ENCODE measurements around the gene NKG7. TPM values are rescaled to one million over a fixed set of nuclear protein-coding genes. Genes with fewer than 3 reads are reported as not detected.
"Not testable (repeated sequence)": the region's sequence is repeated elsewhere in the genome, so short reads cannot be mapped to it uniquely, and the experiment has no call there.

Gene NKG7
- total RNA-seq, 1 experiment from 2014 or later: not detected

GRCh38 chr19:51407511-51408131 is 35.2 kb upstream of the NKG7 start:
- DNase-seq (peak; percentile 63), ATAC-seq (peak; percentile 68; the same call in 1 of the 2 replicates)
- BruUV-seq (replicated peaks): no TSS peak
- no peaks in the 10 kb centered on the region for H3K36me3 ChIP-seq (ENCODE audit: low read depth, low read length)
- CTCF ChIA-PET: interaction anchor here (0.6 to 0.9 kb wide), 2 partner anchors 14 to 68 kb away, joined by 3 to 6 read pairs; no protein-coding TSS in a partner anchor
- no peaks in the 10 kb centered on the region for H3K79me2 ChIP-seq (ENCODE audit: low read length)
- H3K27me3 ChIP-seq (ENCODE audit: low read length): no peaks in the 10 kb centered on the region
- H3K9me3 ChIP-seq (ENCODE audit: low read length): no peaks in the 10 kb centered on the region
- peaks cover 13% of the 10 kb centered on the region for H3K4me1 ChIP-seq (ENCODE audit: insufficient read depth, low read length)
- POLR2A ChIA-PET (ENCODE audit: unreplicated experiment): interaction anchor here (0.6 kb wide), 1 partner anchor 321 kb away, joined by 4 read pairs; no protein-coding TSS in a partner anchor
- no peak overlapping the region for H2AFZ ChIP-seq (ENCODE audit: low read length)
- no peak overlapping the region for H3K4me2 ChIP-seq (ENCODE audit: low read length)
- no peaks in the 10 kb centered on the region for H4K20me1 ChIP-seq (ENCODE audit: low read length)
- TF ChIP-seq EZH2phosphoT487 (IDR thresholded peaks at IDR 0.05; ENCODE audit: borderline replicate concordance, low read length) (no peak), CTCF (conservative IDR thresholded peaks at IDR 0.05; ENCODE audit: low read depth, low read length) (peak; percentile 58)
- H3F3A ChIP-seq (ENCODE audit: low read length, unreplicated experiment): no peaks in the 10 kb centered on the region
- no peak overlapping the region for H3K9ac ChIP-seq (ENCODE audit: low read length)
- H3K27ac ChIP-seq (ENCODE audit: low read length): no peak overlapping the region
- H3K4me3 ChIP-seq (ENCODE audit: low read length): no peak overlapping the region
- no peaks in the 10 kb centered on the region for H3K9me2 ChIP-seq (replicated peaks; ENCODE audit: low read length)
- intact Hi-C loops (cut with micrococcal nuclease): loop anchor here (1.0 kb wide), 1 partner anchor 68 kb away; no protein-coding TSS in a partner anchor

GRCh38 chr19:51402117-51402516 is 29.7 kb upstream of the NKG7 start:
- BruUV-seq (replicated peaks): no TSS peak
- H3K9ac ChIP-seq (ENCODE audit: low read length): no peak overlapping the region
- 0 out of 2 replicates have a peak, but pooled peaks cover 4% of the 10 kb centered on the region for H3K36me3 ChIP-seq (ENCODE audit: low read depth, low read length)
- no peak for TF ChIP-seq EZH2phosphoT487 (IDR thresholded peaks at IDR 0.05; ENCODE audit: borderline replicate concordance, low read length)
- TF ChIP-seq CTCF (conservative IDR thresholded peaks at IDR 0.05; ENCODE audit: low read depth, low read length): no peak
- TF ChIP-seq EZH2 (IDR thresholded peaks at IDR 0.05; ENCODE audit: low read length, unreplicated experiment): no peak
- no peak overlapping the region for H3K4me3 ChIP-seq (ENCODE audit: low read length)
- no peak overlapping the region for H3K4me2 ChIP-seq (ENCODE audit: low read length)
- H3K9me2 ChIP-seq (replicated peaks; ENCODE audit: low read length): no peaks in the 10 kb centered on the region
- no peaks in the 10 kb centered on the region for H3K27me3 ChIP-seq (ENCODE audit: low read length)
- H4K20me1 ChIP-seq (ENCODE audit: low read length): no peaks in the 10 kb centered on the region
- intact Hi-C loops (cut with micrococcal nuclease): no loop called here
- no peaks in the 10 kb centered on the region for H3K4me1 ChIP-seq (ENCODE audit: insufficient read depth, low read length)
- H3K9me3 ChIP-seq (ENCODE audit: low read length): peaks cover 6% of the 10 kb centered on the region; the same call in 1 of the 2 replicates
- no peaks in the 10 kb centered on the region for H3F3A ChIP-seq (ENCODE audit: low read length, unreplicated experiment)
- H2AFZ ChIP-seq (ENCODE audit: low read length): no peak overlapping the region
- ChIA-PET CTCF (no interaction called here), POLR2A (ENCODE audit: unreplicated experiment) (no interaction called here)
- no peak overlapping the region for H3K27ac ChIP-seq (ENCODE audit: low read length)
- DNase-seq (no peak), ATAC-seq (no peak)
- no peaks in the 10 kb centered on the region for H3K79me2 ChIP-seq (ENCODE audit: low read length)

GRCh38 chr19:51399936-51400335 is 27.5 kb upstream of the NKG7 start:
- H3K9ac ChIP-seq (ENCODE audit: low read length); H3K9me3 ChIP-seq (ENCODE audit: low read length); BruUV-seq (replicated peaks); H3K4me2 ChIP-seq (ENCODE audit: low read length); H3K27me3 ChIP-seq (ENCODE audit: low read length); H3K79me2 ChIP-seq (ENCODE audit: low read length); CTCF ChIA-PET; H3K4me1 ChIP-seq (ENCODE audit: insufficient read depth, low read length); POLR2A ChIA-PET (ENCODE audit: unreplicated experiment); H3K27ac ChIP-seq (ENCODE audit: low read length); H3K9me2 ChIP-seq (replicated peaks; ENCODE audit: low read length); H4K20me1 ChIP-seq (ENCODE audit: low read length); H3K4me3 ChIP-seq (ENCODE audit: low read length); ATAC-seq; H3F3A ChIP-seq (ENCODE audit: low read length, unreplicated experiment); DNase-seq; H2AFZ ChIP-seq (ENCODE audit: low read length); H3K36me3 ChIP-seq (ENCODE audit: low read depth, low read length): not testable (repeated sequence)
- intact Hi-C loops (cut with micrococcal nuclease): loop anchor here (2.0 kb wide), 1 partner anchor 39 kb away; no protein-coding TSS in a partner anchor

All from PC-3 (cell line).